Hematopoietic multipotent progenitor cell treated with erythropoietin and hydrocortisone succinate and interleukin-3 and kit ligand, for 4 days (in vitro differentiated cells): ENCODE measurements around the gene ELMOD1.
A peak's percentile ranks its signal among the peaks of the same experiment; 100 is the strongest.
"Not testable (repeated sequence)": the region's sequence is repeated elsewhere in the genome, so short reads cannot be mapped to it uniquely, and the experiment has no call there.

Experiments used
- DNase-seq: peaks from one replicate; pipeline ENCODE4 v3.0.0-alpha.2; 2015

Gene ELMOD1

GRCh38 chr11:107590460-107591377 lies at the start of gene ELMOD1:
TSS of gene ELMOD1 (plus strand) at chr11:107591147. CDS start at chr11:107618190, 27,043 bp downstream.
- DNase-seq, result peak; percentile 37

GRCh38 chr11:107545101-107545514 lies 45.8 kb upstream of the ELMOD1 start:
- no peak for DNase-seq

GRCh38 chr11:107547961-107548360 lies 43.0 kb upstream of the ELMOD1 start:
- DNase-seq, result no peak

GRCh38 chr11:107549253-107549953 lies 41.5 kb upstream of the ELMOD1 start:
- peak; percentile 73 for DNase-seq

- DNase-seq, result no peak
These were observed 41.0 kb upstream of the ELMOD1 start for GRCh38 chr11:107549954-107550285.

- DNase-seq, result no peak
These were observed 40.6 kb upstream of the ELMOD1 start for GRCh38 chr11:107550304-107550703.

GRCh38 chr11:107561688-107562087 lies 29.3 kb upstream of the ELMOD1 start:
- no peak for DNase-seq

GRCh38 chr11:107562647-107563208 lies 28.2 kb upstream of the ELMOD1 start:
- DNase-seq, result no peak

- peak; percentile 79 for DNase-seq
These were observed 27.2 kb upstream of the ELMOD1 start for GRCh38 chr11:107563702-107564101.

GRCh38 chr11:107564877-107565218 lies 26.1 kb upstream of the ELMOD1 start:
- DNase-seq, result no peak

GRCh38 chr11:107565219-107565937 lies 25.6 kb upstream of the ELMOD1 start, which contains the start of gene ALKBH8:
TSS of gene ALKBH8 (minus strand) at chr11:107565735. CDS start at chr11:107560893, 4,842 bp downstream.
- DNase-seq, result peak; percentile 91

GRCh38 chr11:107565955-107566501 lies 24.9 kb upstream of the ELMOD1 start:
- DNase-seq, result peak; percentile 39

GRCh38 chr11:107566569-107566968 lies 24.4 kb upstream of the ELMOD1 start:
- DNase-seq, result no peak

- no peak for DNase-seq
These were observed 23.1 kb upstream of the ELMOD1 start for GRCh38 chr11:107567739-107568335.

- DNase-seq, result no peak
These were observed 20.9 kb upstream of the ELMOD1 start for GRCh38 chr11:107570015-107570414.

- DNase-seq, result no peak
These were observed 17.5 kb upstream of the ELMOD1 start for GRCh38 chr11:107573438-107573837.

- peak; percentile 72 for DNase-seq
These were observed 14.2 kb upstream of the ELMOD1 start for GRCh38 chr11:107576497-107577345.

GRCh38 chr11:107577346-107577711 lies 13.6 kb upstream of the ELMOD1 start:
- no peak for DNase-seq

- not testable (repeated sequence) for DNase-seq
These were observed 11.8 kb upstream of the ELMOD1 start for GRCh38 chr11:107579169-107579568.

GRCh38 chr11:107581147-107581546 lies 9.8 kb upstream of the ELMOD1 start:
- DNase-seq, result no peak

- DNase-seq, result no peak
These were observed 7.2 kb upstream of the ELMOD1 start for GRCh38 chr11:107583629-107584195.
